GM18519 (cell line): ENCODE data around the gene MED28.

ENCODE experiments used
- ATAC-seq: cut with Tn5 transposase; IDR thresholded peaks from one replicate; pipeline ENCODE4 v1.9.1; 2021; ENCODE audit warnings: mild to moderate bottlenecking, moderate library complexity; ENCODE audit not compliant: unreplicated experiment, low FRiP score

The MED28 gene

DNA sequence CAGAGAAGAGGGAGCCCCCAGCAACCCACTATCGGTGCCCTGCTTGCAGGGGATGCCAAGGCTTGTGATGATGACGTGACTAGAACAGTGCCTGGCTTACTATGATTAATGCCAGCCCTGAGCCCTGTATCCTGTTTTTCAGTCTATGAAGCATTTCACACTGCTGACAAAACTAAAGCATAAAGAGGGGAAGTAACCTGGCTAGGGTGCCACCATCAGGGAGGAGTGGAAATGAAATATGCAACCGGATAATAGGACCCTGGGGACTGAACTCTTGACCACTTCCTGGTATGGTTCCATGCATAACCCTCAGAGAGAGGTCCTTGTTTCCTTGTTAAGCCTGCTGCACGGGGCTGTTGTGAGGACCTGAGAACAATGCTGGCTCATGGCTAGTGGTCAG, 50.3 kb downstream of the MED28 start:
- ATAC-seq, result peak; percentile 93

DNA sequence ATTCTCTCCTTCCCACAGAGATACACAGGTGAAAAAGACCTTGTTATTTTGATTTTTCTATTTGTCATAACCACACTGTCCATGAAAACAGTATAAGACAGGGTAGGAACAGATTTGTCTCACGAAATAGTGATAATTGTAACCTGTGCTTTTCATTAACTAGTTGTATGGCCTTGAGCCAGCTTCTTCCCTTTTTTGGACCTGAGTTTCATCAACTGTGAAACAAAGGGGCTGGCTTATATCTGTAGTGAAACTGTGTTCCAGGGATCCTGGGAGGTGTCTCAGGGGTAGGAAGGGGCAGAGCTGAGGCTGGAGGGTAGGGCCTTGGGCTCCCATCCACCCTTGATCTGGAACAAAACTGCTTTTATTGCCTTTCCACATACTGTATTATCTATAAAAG, 50.9 kb downstream of the MED28 start:
- ATAC-seq, result no peak

DNA sequence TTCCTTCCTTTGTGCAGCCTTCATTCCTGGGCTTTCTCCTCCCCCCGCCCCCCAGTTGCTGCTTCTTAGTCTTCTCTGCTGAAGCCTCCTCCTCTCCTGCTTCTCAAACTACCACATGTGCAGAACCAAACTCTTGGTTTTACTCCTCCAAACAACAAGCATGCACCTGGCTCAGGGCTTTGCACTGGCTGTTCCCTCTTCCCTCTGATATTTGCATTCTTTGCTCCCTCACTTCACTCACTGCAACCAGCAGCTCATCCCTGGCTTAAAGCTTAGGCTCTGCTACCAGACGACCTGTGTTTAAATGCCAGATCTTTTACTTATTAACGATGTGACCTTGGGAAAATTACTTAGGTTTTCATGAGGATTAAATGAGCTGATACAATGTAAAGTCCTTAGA, 51.4 kb downstream of the MED28 start:
- no peak for ATAC-seq

DNA sequence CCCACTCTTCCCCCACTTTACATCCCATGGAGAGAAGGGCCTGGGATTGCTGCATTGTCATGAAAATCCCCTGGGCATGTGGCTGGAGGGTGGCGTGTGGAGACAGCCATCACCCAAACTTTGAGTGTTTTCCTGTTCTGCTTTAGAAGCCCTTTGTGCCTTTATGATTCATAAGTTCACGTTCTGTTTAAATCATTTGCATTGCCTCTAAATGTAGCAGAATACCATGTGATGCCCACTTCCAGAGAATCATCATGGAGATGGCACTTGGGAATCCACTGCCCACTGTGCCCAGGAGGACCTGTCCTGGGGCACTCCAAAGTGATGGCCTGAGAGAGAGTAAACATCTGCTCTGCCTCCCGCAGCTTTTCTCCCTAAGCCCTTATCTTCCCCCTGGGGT, 52.8 kb downstream of the MED28 start:
- no peak for ATAC-seq

DNA sequence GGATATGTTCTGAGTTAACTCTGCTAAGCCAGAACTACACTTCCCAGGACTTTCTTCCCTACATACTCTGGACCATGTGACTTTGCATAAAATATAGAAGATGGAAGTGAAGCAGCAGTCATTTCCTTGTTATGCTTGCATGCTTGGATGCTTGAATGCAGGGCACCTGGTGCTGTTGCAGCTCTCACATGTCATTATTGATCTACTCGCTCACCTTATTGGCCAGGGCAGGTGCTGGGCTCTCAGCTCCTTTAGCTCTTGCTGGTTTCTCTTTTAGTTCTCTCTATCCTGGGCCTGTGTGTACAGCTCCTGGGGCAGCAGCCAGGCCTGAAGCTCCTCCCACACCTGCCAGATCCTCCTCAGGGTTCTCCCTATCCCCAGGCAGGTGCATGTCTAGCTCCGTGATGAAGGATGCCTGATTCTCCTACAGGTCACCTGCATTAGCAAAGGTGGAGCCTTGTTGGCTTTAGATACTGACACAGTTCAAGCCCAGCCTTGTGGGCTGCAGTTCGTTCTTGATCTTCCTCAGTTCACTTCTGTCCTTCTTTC, 53.3 kb downstream of the MED28 start:
- ATAC-seq, result no peak

DNA sequence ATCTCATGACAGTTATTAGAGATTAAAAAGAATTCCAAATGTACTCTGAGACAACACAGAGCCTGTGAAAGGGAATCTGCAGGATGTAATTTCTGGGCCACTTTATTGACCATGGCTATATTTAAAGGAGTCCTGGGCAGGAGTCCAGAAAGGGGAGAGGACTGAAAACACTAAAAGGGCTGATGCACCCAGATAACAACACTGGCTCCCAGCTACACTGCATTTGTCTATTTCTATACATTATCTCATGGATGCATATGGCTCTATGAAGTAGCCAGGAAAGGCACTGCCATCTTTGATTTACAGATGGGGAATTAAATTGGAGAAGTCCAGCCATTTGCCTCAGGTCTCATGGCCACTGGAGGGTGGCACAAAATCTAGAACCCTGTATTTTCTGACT, 56.0 kb downstream of the MED28 start:
- ATAC-seq, result no peak

DNA sequence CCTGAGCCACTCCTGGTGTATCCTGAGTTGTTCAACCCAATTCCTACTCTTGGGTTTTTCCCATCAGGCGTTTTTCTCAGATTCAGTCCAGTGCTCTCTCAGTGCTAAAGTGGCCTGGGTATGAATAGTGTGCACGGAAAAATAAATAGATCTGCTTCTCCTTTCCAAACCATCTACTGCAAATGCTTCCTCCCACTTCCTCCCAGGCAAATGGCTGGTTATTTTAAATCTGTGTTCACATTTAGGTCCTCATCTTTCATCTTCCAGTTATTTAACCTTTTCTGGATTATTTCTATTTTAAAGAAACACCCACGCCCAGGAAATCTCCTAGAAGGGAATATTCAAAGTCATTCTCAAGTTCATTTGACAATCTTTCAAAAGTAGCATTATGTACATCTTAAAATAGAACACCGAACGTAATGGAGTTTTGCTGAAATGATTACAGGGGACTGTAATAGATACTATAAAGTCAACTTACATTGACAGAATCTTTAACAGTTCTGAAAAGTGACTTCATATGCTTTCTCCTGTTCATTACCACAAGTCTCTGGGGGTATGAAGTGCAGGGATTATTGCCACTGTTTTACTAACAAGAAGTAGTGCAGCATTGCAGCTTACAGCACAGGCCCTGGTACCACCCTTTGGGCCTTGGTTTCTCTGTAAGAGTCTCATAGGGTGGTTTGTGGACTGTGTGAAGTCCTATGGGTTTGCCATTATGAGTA, 66.3 kb downstream of the MED28 start:
- ATAC-seq, result no peak

DNA sequence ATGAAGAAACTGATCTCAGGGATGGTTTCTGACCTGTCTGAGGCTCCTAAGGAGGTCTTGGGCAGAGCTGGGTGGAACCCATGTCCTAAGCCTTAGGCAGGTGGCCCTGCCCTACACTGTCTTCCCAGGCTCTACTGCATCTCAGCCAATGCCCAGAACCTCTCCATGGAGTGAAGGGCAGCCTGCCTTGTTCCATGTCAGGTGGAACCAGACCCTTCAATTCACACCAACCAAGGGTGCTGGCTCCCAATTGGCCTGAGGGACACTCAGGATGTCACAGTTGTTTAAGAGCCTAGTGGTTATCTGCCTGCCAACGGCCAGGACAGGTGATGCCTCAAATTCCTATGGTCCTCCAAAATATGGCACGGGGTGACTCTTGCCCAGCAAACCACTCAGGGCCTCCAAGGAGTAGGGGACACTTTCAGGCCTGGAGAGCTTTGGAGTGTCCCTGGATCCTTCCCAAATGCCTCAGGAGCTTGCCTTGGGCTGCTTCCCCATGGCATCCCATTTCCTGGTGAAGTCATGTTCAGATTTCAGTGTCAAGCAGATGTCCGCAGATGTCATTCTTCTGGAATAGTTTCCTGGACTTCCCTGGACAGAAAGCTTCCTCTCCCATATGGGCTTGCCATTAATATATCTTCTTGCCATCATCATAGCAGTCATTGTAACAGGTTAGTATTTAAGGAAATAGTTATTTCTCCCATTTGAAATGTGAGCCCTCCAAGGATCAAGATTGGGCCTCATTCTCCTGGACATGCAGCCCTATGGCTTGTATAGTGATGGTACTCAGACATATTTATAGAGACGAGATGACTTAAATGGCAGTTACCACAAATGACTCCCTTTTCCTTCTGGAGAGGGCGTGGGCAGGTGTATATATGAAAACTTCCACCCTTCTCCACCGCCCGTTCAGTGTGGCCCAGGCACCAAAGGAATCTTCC, 67.1 kb downstream of the MED28 start:
- no peak for ATAC-seq

DNA sequence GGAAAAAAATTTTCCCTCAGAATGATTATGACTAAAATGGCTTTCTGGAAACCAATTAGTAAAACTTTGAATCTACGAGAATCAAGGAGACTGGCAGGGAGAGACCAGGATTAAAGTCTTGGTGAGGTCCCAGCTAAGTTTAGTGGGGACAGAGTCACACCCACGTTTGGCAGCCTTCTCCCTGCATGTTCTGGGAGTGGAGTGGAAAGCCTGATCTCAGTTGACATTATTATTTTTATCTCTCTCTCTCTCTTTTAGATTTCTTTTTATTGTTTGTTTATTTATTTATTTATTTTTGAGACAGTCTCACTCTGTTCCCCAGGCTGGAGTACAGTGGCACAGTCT, 67.8 kb downstream of the MED28 start:
- ATAC-seq, result no peak
